H1 (cell line): Measurements from ENCODE around the gene MGST3. TPM values are rescaled to one million over a fixed set of nuclear protein-coding genes. Genes with fewer than 3 reads are reported as not detected.

Experiments used
- CTCF ChIA-PET: fragments of 300-600 bp; sonication (Branson Sonifier 250); formaldehyde crosslinking; loops from one replicate; lab custom pipeline; 2021; ENCODE audit not compliant: partially characterized antibody; lab: Charles Lee
- POLR2A ChIA-PET: fragments of 300-600 bp; sonication (Branson Sonifier 250); formaldehyde crosslinking; loops from one replicate; lab custom pipeline; 2021; ENCODE audit warnings: inconsistent platforms; ENCODE audit not compliant: partially characterized antibody; lab: Charles Lee
- DNase-seq, 2 experiments: peaks; one replicate each; pipeline versions ENCODE4 v3.0.0 to v3.0.0-alpha.2; 2010 to 2022; ENCODE audit warnings: low spot score in 2 of 2, low read depth in 1 of 2, mixed read lengths in 1 of 2
- FAIRE-seq: peaks from 2 replicates; lab custom pipeline; 2011; peaks lifted over from hg19 to GRCh38; lab: Jason Lieb, UNC
- H2AFZ ChIP-seq: 2 replicates; pipeline ENCODE4 v1.8.1; 2012; ENCODE audit warnings: low read length, inconsistent platforms
- H2AK5ac ChIP-seq: 2 replicates; pipeline ENCODE4 v1.6.1; 2013; ENCODE audit warnings: low read depth, low read length
- H2BK120ac ChIP-seq: replicated peaks from 2 replicates; pipeline ENCODE3; 2013; ENCODE audit warnings: low read depth, low read length, inconsistent platforms
- H2BK12ac ChIP-seq: 2 replicates; pipeline ENCODE4 v1.6.1; 2013; ENCODE audit warnings: low read depth, low read length
- H2BK15ac ChIP-seq: 2 replicates; pipeline ENCODE4 v1.6.1; 2013; ENCODE audit warnings: low read length
- H2BK20ac ChIP-seq: 2 replicates; pipeline ENCODE4 v1.6.1; 2013; ENCODE audit warnings: low read length
- H2BK5ac ChIP-seq: 2 replicates; pipeline ENCODE4 v1.6.1; 2013; ENCODE audit warnings: low read depth, low read length
- H3K14ac ChIP-seq: 2 replicates; pipeline ENCODE4 v1.6.1; 2013; ENCODE audit warnings: inconsistent platforms; ENCODE audit not compliant: insufficient read length
- H3K18ac ChIP-seq: 2 replicates; pipeline ENCODE4 v1.6.1; 2013; ENCODE audit warnings: low read length; ENCODE audit errors: extremely low read depth
- H3K23ac ChIP-seq: 2 replicates; pipeline ENCODE4 v1.6.1; 2013; ENCODE audit warnings: inconsistent platforms; ENCODE audit not compliant: insufficient read length
- H3K23me2 ChIP-seq: 2 replicates; pipeline ENCODE4 v1.6.1; 2013; ENCODE audit warnings: low read depth, low read length
- H3K27ac ChIP-seq: 2 replicates; pipeline ENCODE4 v1.6.1; 2011; ENCODE audit warnings: low read depth, low read length, inconsistent platforms
- H3K27me3 ChIP-seq, 4 experiments: replicated peaks in 1 of 4; 1 replicate in 1 of 4; 2 replicates in 3 of 4; pipeline versions ENCODE4 v1.6.1 to v1.8.1; 2011 to 2013; ENCODE audit warnings: low read length in 3 of 4, mild to moderate bottlenecking in 3 of 4, inconsistent platforms in 2 of 4, mixed read lengths in 2 of 4, moderate library complexity in 1 of 4; ENCODE audit not compliant: control insufficient read depth in 3 of 4, insufficient read depth in 3 of 4; ENCODE audit errors: extremely low read depth in 1 of 4
- H3K36me3 ChIP-seq, 4 experiments: 2 replicates each; pipeline versions ENCODE4 v1.6.1 to v1.8.1; 2011 to 2013; ENCODE audit warnings: mild to moderate bottlenecking in 4 of 4, low read length in 3 of 4, moderate library complexity in 2 of 4, control low read depth in 1 of 4, inconsistent platforms in 1 of 4; ENCODE audit not compliant: insufficient read depth in 4 of 4, control insufficient read depth in 2 of 4
- H3K4ac ChIP-seq: replicated peaks from 2 replicates; pipeline ENCODE3; 2013; ENCODE audit warnings: low read length, low read depth, mixed read lengths, inconsistent platforms; ENCODE audit not compliant: insufficient read length
- H3K4me1 ChIP-seq, 4 experiments: replicated peaks in 1 of 4; 1 replicate in 1 of 4; 2 replicates in 3 of 4; pipeline versions ENCODE4 v1.6.1 to v1.8.1; 2011 to 2013; ENCODE audit warnings: low read length in 3 of 4, inconsistent platforms in 2 of 4, mixed read lengths in 1 of 4; ENCODE audit not compliant: insufficient read depth in 4 of 4, control insufficient read depth in 3 of 4
- H3K4me2 ChIP-seq, 2 experiments: 2 replicates each; pipeline versions ENCODE4 v1.6.1 to v1.8.1; 2011 to 2013; ENCODE audit warnings: low read depth in 2 of 2, low read length in 2 of 2, control low read depth in 1 of 2, inconsistent platforms in 1 of 2, mild to moderate bottlenecking in 1 of 2; ENCODE audit not compliant: insufficient read depth in 1 of 2
- H3K4me3 ChIP-seq, 4 experiments: fragments of 200-600, 300-600 bp in 1 of 4; sonication (generic), shearing (Covaris generic), sonication (Bioruptor Twin) in 1 of 4; 2 replicates each; pipeline versions ENCODE4 v1.5.1 to v1.8.1; 2011 to 2016; ENCODE audit warnings: low read length in 4 of 4, low read depth in 3 of 4, control low read depth in 2 of 4, inconsistent platforms in 2 of 4, mild to moderate bottlenecking in 2 of 4, mixed read lengths in 1 of 4, moderate library complexity in 1 of 4; ENCODE audit not compliant: insufficient read depth in 2 of 4; ENCODE audit errors: extremely low read depth in 1 of 4
- H3K56ac ChIP-seq: replicated peaks from 2 replicates; pipeline ENCODE3; 2013; ENCODE audit warnings: low read depth, mild to moderate bottlenecking, mixed read lengths, low read length, inconsistent platforms; ENCODE audit not compliant: insufficient read length
- H3K79me1 ChIP-seq: 2 replicates; pipeline ENCODE4 v1.6.1; 2013; ENCODE audit warnings: low read depth, low read length, control low read depth
- H3K79me2 ChIP-seq, 2 experiments: 2 replicates each; pipeline versions ENCODE4 v1.6.1 to v1.8.1; 2012 to 2013; ENCODE audit warnings: low read length in 2 of 2, mild to moderate bottlenecking in 2 of 2, inconsistent platforms in 1 of 2; ENCODE audit not compliant: insufficient read depth in 2 of 2, control insufficient read depth in 1 of 2
- H3K9ac ChIP-seq, 4 experiments: replicated peaks in 1 of 4; 1 replicate in 1 of 4; 2 replicates in 3 of 4; pipeline versions ENCODE4 v1.6.1 to v1.8.1; 2011 to 2013; ENCODE audit warnings: low read depth in 3 of 4, low read length in 3 of 4, control low read depth in 2 of 4, mild to moderate bottlenecking in 2 of 4, moderate library complexity in 2 of 4, inconsistent platforms in 1 of 4; ENCODE audit errors: extremely low read depth in 1 of 4
- H3K9me3 ChIP-seq, 2 experiments: 2 replicates each; pipeline versions ENCODE4 v1.6.1 to v1.8.1; 2012 to 2013; ENCODE audit warnings: mild to moderate bottlenecking in 2 of 2, moderate library complexity in 2 of 2, control low read depth in 1 of 2, inconsistent platforms in 1 of 2, low read depth in 1 of 2, low read length in 1 of 2, mixed read lengths in 1 of 2; ENCODE audit not compliant: insufficient read depth in 2 of 2
- H4K20me1 ChIP-seq, 2 experiments: replicated peaks in 1 of 2; 2 replicates each; pipeline versions ENCODE3 to v1.8.1; 2011 to 2013; ENCODE audit warnings: inconsistent platforms in 2 of 2, low read length in 2 of 2, mild to moderate bottlenecking in 1 of 2; ENCODE audit not compliant: insufficient read depth in 2 of 2, control insufficient read depth in 1 of 2
- H4K5ac ChIP-seq: 2 replicates; pipeline ENCODE4 v1.6.1; 2013; ENCODE audit warnings: low read length, low read depth, mixed read lengths, inconsistent platforms; ENCODE audit not compliant: insufficient read length
- H4K8ac ChIP-seq: 2 replicates; pipeline ENCODE4 v1.8.0; 2013; ENCODE audit warnings: mild to moderate bottlenecking, moderate library complexity, low read length, inconsistent platforms; ENCODE audit not compliant: insufficient read depth; ENCODE audit errors: extremely low read depth
- H4K91ac ChIP-seq: replicated peaks from 2 replicates; pipeline ENCODE3; 2013; ENCODE audit warnings: low read length, mixed read lengths, inconsistent platforms; ENCODE audit not compliant: insufficient read length
- MAFK ChIP-seq: IDR thresholded peaks from 2 replicates; pipeline ENCODE4 v1.6.1; 2012; ENCODE audit warnings: low read depth, mild to moderate bottlenecking, improper control_type of control experiment, low read length
- TBP ChIP-seq: IDR thresholded peaks from 2 replicates; pipeline ENCODE4 v1.6.1; 2011; ENCODE audit warnings: low read depth, low read length, improper control_type of control experiment
- WGBS, 2 experiments: shearing (Covaris generic) in 1 of 2; methylation state at CpG; one replicate each; pipeline versions ENCODE4 v1.1.6 to v1.1.7; 2013 to 2015; ENCODE audit warnings: low lambda C conversion rate in 2 of 2, mixed read lengths in 2 of 2, inconsistent platforms in 1 of 2, low coverage in 1 of 2, missing lambda C conversion rate in 1 of 2; ENCODE audit not compliant: insufficient replicate concordance in 2 of 2, insufficient coverage in 1 of 2, insufficient read length in 1 of 2; ENCODE audit errors: extremely low coverage in 1 of 2, missing lambda C conversion rate in 1 of 2; 5-methylcytosine and 5-hydroxymethylcytosine counted together
- polyA plus RNA-seq, 7 experiments: library from polyadenylated mRNA; depleted of rRNA in 3 of 7; stranded (reverse) in 5 of 7; unstranded in 2 of 7; fragments of >200 nt in 5 of 7; fragments of 200-250 nt in 2 of 7; gene quantifications; 1 replicate in 5 of 7; 2 replicates in 1 of 7; 4 replicates in 1 of 7; pipeline versions ENCODE4 v1.2.1 to v1.2.3, GENCODE V29; 2011 to 2013; ENCODE audit warnings: missing spikeins in 2 of 7, mixed read lengths in 2 of 7
- total RNA-seq: library from RNA; stranded (reverse); fragmentation: NEBNext Ultra II Directional; extraction: Animal tissue kit (Norgen Biotek cat#: 25700); gene quantifications from 2 replicates; pipeline ENCODE4 v1.2.1, GENCODE V29; 2021

MGST3 gene
- total and polyA plus RNA-seq, 2 of the 8 experiments (the other 6 are each of a cell fraction or from before 2014, with no cell fraction given), result 124 to 257 TPM

DNA sequence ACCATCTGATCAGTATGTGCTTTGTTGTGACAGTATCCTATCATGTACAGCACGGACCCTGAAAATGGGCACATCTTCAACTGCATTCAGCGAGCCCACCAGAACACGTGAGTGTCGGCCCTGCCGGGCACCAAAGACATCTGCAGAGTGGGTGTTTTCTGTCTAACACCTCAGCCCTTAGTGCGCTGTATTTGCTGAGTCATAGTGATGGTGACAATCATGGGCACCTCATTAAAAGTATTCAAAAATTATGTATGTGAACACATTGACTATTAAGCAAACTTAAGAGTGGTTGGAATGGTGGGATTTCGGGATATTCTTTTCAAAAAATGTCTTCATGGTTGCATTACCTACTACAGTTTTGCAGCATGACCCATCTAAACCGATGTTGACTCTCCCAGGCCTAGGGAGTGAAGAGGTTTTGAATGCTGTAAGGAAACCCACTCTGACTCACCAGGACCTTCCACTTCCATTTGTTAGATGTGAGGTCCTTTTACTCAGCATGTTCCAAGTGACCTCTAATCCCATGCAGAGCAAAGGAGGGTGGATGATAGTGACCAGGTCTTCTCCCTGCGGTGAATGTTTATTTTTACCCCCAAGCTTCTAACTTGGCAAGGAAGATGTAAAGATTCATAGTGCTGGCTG, 20.1 kb downstream of the MGST3 start:
- Histone ChIP-seq H3K79me1 (peaks cover 2% of the 10 kb centered on the region; the same call in 1 of the 2 replicates), H3K79me2 (no peaks in the 10 kb centered on the region; a peak in 1 of 4 replicates), H3K27ac (no peak overlapping the region), H2AFZ (no peak overlapping the region), H3K18ac (no peak overlapping the region), H3K23ac (no peak overlapping the region), H4K8ac (no peak overlapping the region), H3K9ac (no peak overlapping the region; a peak in 1 of 7 replicates), H4K20me1 (no peaks in the 10 kb centered on the region), H3K36me3 (peaks cover 0 to 20% (median 5%) of the 10 kb centered on the region in 4 experiments; a peak in 5 of 8 replicates), H3K4ac (no peak overlapping the region), H3K4me1 (peaks cover 0 to 3% (median 0%) of the 10 kb centered on the region in 4 experiments; a peak in 1 of 7 replicates), H2BK15ac (no peak overlapping the region), H2BK20ac (no peak overlapping the region), H3K4me2 (no peak overlapping the region), H2BK5ac (no peak overlapping the region), H2BK120ac (no peak overlapping the region), H3K4me3 (no peak overlapping the region), H3K23me2 (no peaks in the 10 kb centered on the region), H4K5ac (no peak overlapping the region), H2AK5ac (no peak overlapping the region), H3K56ac (no peak overlapping the region), H3K27me3 (no peaks in the 10 kb centered on the region), H3K14ac (no peak overlapping the region), H2BK12ac (no peak overlapping the region), H4K91ac (no peak overlapping the region), H3K9me3 (no peaks in the 10 kb centered on the region)
- WGBS, 2 experiments, result 85% methylated on average over 9 of the region's 9 CpGs; no CpG with 5 or more reads in 1 of the 2 experiments
- ChIA-PET CTCF (no interaction called here), POLR2A (no interaction called here)
- no peak for TF ChIP-seq TBP
- TF ChIP-seq MAFK, result no peak
- DNase-seq (no peak), FAIRE-seq (no peak)
